ENCODE measurements around the gene PITPNC1. TPM values are rescaled to one million over a fixed set of nuclear protein-coding genes. Genes with fewer than 3 reads are reported as not detected.

The PITPNC1 gene
- total RNA-seq, 1 donor from 2014 or later: 21.5 TPM

GRCh38 chr17:67557921-67558320, 180.8 kb downstream of the PITPNC1 start:
- Mint-ChIP-seq H3K27ac (ENCODE audit: unreplicated experiment) (no peak overlapping the region), H3K4me1 (peaks cover 3% of the 10 kb centered on the region), H3K4me3 (no peak overlapping the region), H3K27me3 (ENCODE audit: low read depth) (no peaks in the 10 kb centered on the region), H3K9me3 (peaks cover 3% of the 10 kb centered on the region), H3K36me3 (ENCODE audit: low read depth) (peaks cover 5% of the 10 kb centered on the region)
- TF ChIP-seq CTCF (conservative IDR thresholded peaks at IDR 0.05): no peak
- no peak for DNase-seq (ENCODE audit: low read depth, low spot score)

- peaks cover 6% of the 10 kb centered on the region for H3K9me3 Mint-ChIP-seq
- H3K27ac Mint-ChIP-seq (ENCODE audit: unreplicated experiment): peak overlapping the region; percentile 32
- H3K36me3 Mint-ChIP-seq (ENCODE audit: low read depth): peaks cover 7% of the 10 kb centered on the region
- H3K27me3 Mint-ChIP-seq (ENCODE audit: low read depth): no peaks in the 10 kb centered on the region
- TF ChIP-seq CTCF (conservative IDR thresholded peaks at IDR 0.05): no peak
- no peak for DNase-seq (ENCODE audit: low read depth, low spot score)
- peaks cover 3% of the 10 kb centered on the region for H3K4me1 Mint-ChIP-seq
- H3K4me3 Mint-ChIP-seq: no peak overlapping the region
These were observed 181.8 kb downstream of the PITPNC1 start for GRCh38 chr17:67558740-67559380.

- no peaks in the 10 kb centered on the region for H3K27me3 Mint-ChIP-seq (ENCODE audit: low read depth)
- no peak for DNase-seq (ENCODE audit: low read depth, low spot score)
- peaks cover 3% of the 10 kb centered on the region for H3K4me1 Mint-ChIP-seq
- no peak overlapping the region for H3K4me3 Mint-ChIP-seq
- peaks cover 7% of the 10 kb centered on the region for H3K36me3 Mint-ChIP-seq (ENCODE audit: low read depth)
- TF ChIP-seq CTCF (conservative IDR thresholded peaks at IDR 0.05): peak; percentile 17
- H3K27ac Mint-ChIP-seq (ENCODE audit: unreplicated experiment): no peak overlapping the region
- H3K9me3 Mint-ChIP-seq: peaks cover 8% of the 10 kb centered on the region
These were observed 182.4 kb downstream of the PITPNC1 start for GRCh38 chr17:67559381-67559966.

DNA sequence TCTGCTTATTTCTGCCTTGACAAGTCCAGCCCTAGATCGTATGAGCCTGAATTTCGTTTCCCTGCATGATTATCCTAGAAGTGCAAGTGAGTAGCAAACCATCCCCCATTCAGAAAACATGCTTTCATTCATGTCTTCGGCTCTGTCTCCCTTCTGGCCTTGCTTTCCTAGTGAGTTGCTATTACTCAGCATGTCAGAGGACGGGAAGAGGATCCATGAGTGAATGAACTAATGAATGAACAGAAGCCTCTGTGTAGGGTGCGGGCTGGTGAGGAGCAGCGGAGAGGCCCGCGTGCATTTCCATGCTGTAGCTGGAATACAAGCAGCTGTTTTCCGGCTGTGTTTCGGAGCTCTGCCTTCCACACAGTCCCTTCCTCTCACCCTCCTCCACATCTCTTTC, 184.9 kb downstream of the PITPNC1 start:
- DNase-seq (ENCODE audit: low read depth, low spot score): no peak
- Mint-ChIP-seq H3K27ac (ENCODE audit: unreplicated experiment) (peak overlapping the region; percentile 7), H3K4me3 (no peak overlapping the region), H3K27me3 (ENCODE audit: low read depth) (no peaks in the 10 kb centered on the region), H3K4me1 (peaks cover 3% of the 10 kb centered on the region), H3K9me3 (peaks cover 5% of the 10 kb centered on the region), H3K36me3 (ENCODE audit: low read depth) (peaks cover 2% of the 10 kb centered on the region)
- no peak for TF ChIP-seq CTCF (conservative IDR thresholded peaks at IDR 0.05)

DNA sequence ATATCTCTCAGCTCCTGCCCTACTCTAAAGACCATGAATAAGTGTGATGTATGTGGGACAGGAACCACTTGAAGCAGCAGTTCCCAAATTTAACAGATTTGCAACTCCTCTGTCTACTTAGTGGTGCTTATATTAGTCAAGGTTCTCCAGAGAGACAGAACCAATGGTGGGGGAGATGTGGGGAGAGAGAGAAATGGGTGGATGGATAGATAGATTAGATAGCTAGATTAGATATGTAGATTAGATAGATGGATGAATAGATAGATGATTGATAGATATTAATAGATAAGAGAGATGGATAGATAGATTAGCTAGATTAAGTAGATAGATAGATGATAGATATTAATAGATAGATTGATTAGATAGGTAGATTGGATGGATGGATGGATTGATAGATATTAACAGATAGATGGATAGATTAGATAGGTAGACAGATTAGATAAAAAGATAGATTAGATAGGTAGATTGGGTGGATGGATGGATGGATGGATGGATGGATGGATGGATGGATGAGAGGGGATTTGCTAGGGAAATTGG, 186.7 kb downstream of the PITPNC1 start:
- Mint-ChIP-seq H3K4me3 (no peak overlapping the region), H3K9me3 (peaks cover 5% of the 10 kb centered on the region), H3K27me3 (ENCODE audit: low read depth) (no peaks in the 10 kb centered on the region), H3K27ac (ENCODE audit: unreplicated experiment) (no peak overlapping the region), H3K36me3 (ENCODE audit: low read depth) (peaks cover 2% of the 10 kb centered on the region), H3K4me1 (peaks cover 12% of the 10 kb centered on the region)
- no peak for TF ChIP-seq CTCF (conservative IDR thresholded peaks at IDR 0.05)
- DNase-seq (ENCODE audit: low read depth, low spot score): no peak

Measured in neural crest cell (in vitro differentiated cells).